Neuronal stem cell (in vitro differentiated cells): Measurements from ENCODE around the gene MRPL39.

Experiments used
- DNase-seq: peaks from one replicate; pipeline ENCODE4 v3.0.0-alpha.2; 2013; ENCODE audit warnings: low spot score
- H2AFZ ChIP-seq: one replicate; pipeline ENCODE4 v1.6.1; 2013; ENCODE audit warnings: mild to moderate bottlenecking, low read length, inconsistent platforms
- H2AK5ac ChIP-seq: 2 replicates; pipeline ENCODE4 v1.6.1; 2013; ENCODE audit warnings: low read depth, mild to moderate bottlenecking, inconsistent platforms, low read length, moderate library complexity, mixed read lengths
- H2BK120ac ChIP-seq: 2 replicates; pipeline ENCODE4 v1.6.1; 2013; ENCODE audit warnings: low read depth, mild to moderate bottlenecking, inconsistent platforms, low read length, moderate library complexity, mixed read lengths
- H2BK12ac ChIP-seq: one replicate; pipeline ENCODE4 v1.6.1; 2013; ENCODE audit warnings: low read length, inconsistent platforms
- H2BK15ac ChIP-seq: 2 replicates; pipeline ENCODE4 v1.6.1; 2013; ENCODE audit warnings: mild to moderate bottlenecking, low read length, inconsistent platforms, mixed read lengths
- H2BK5ac ChIP-seq: one replicate; pipeline ENCODE4 v1.6.1; 2013; ENCODE audit warnings: inconsistent platforms, mild to moderate bottlenecking, low read length, moderate library complexity
- H3K14ac ChIP-seq: one replicate; pipeline ENCODE4 v1.6.1; 2013; ENCODE audit warnings: low read length, inconsistent platforms
- H3K18ac ChIP-seq: 2 replicates; pipeline ENCODE4 v1.6.1; 2013; ENCODE audit warnings: low read length, inconsistent platforms
- H3K23ac ChIP-seq: 2 replicates; pipeline ENCODE4 v1.6.1; 2013; ENCODE audit warnings: low read depth, mild to moderate bottlenecking, mixed read lengths, low read length, inconsistent platforms; ENCODE audit not compliant: poor library complexity
- H3K27ac ChIP-seq: replicated peaks from 3 replicates; pipeline ENCODE4 v1.5.1; 2013; ENCODE audit warnings: low read length, inconsistent platforms
- H3K27me3 ChIP-seq, 3 experiments: 2 replicates each; pipeline ENCODE4 v1.6.1; 2013; ENCODE audit warnings: low read length in 3 of 3, mild to moderate bottlenecking in 2 of 3, inconsistent platforms in 1 of 3, low read depth in 1 of 3, mixed read lengths in 1 of 3, moderate library complexity in 1 of 3; ENCODE audit not compliant: control insufficient read depth in 3 of 3, insufficient read depth in 3 of 3
- H3K36me3 ChIP-seq, 2 donors: replicated peaks in 1 of 2; 2 replicates each; pipeline ENCODE4 v1.6.1; 2013; ENCODE audit warnings: low read length in 2 of 2; ENCODE audit not compliant: control insufficient read depth in 2 of 2, insufficient read depth in 2 of 2
- H3K4ac ChIP-seq: 2 replicates; pipeline ENCODE4 v1.6.1; 2013; ENCODE audit warnings: inconsistent platforms, mild to moderate bottlenecking, low read length, moderate library complexity
- H3K4me1 ChIP-seq, 2 donors: 1 replicate in 1 of 2; 2 replicates in 1 of 2; pipeline ENCODE4 v1.6.1; 2013; ENCODE audit warnings: low read length in 2 of 2, low read depth in 1 of 2; ENCODE audit not compliant: control insufficient read depth in 2 of 2, insufficient read depth in 1 of 2
- H3K4me2 ChIP-seq: one replicate; pipeline ENCODE4 v1.6.1; 2013; ENCODE audit warnings: mild to moderate bottlenecking, low read length, inconsistent platforms; ENCODE audit not compliant: insufficient read depth, poor library complexity, severe bottlenecking
- H3K4me3 ChIP-seq, 2 donors: 2 replicates each; pipeline ENCODE4 v1.5.1; 2013; ENCODE audit warnings: low read length in 2 of 2, mild to moderate bottlenecking in 2 of 2, inconsistent platforms in 1 of 2, moderate library complexity in 1 of 2
- H3K79me1 ChIP-seq: one replicate; pipeline ENCODE4 v1.6.1; 2013; ENCODE audit warnings: low read depth, mild to moderate bottlenecking, inconsistent platforms, low read length, moderate library complexity
- H3K9ac ChIP-seq: one replicate; pipeline ENCODE4 v1.6.1; 2013; ENCODE audit warnings: mild to moderate bottlenecking, low read depth, low read length, inconsistent platforms; ENCODE audit not compliant: poor library complexity
- H3K9me3 ChIP-seq, 2 donors: replicated peaks in 1 of 2; 2 replicates each; pipeline versions ENCODE3 to v1.6.1; 2013; ENCODE audit warnings: low read length in 2 of 2, mild to moderate bottlenecking in 2 of 2, inconsistent platforms in 1 of 2, low read depth in 1 of 2, mixed read lengths in 1 of 2, moderate library complexity in 1 of 2; ENCODE audit not compliant: control insufficient read depth in 2 of 2, insufficient read depth in 1 of 2
- H4K8ac ChIP-seq: one replicate; pipeline ENCODE4 v1.6.1; 2013; ENCODE audit warnings: low read depth, mild to moderate bottlenecking, inconsistent platforms, low read length, moderate library complexity
- H4K91ac ChIP-seq: one replicate; pipeline ENCODE4 v1.6.1; 2013; ENCODE audit warnings: low read length, low read depth, mild to moderate bottlenecking, inconsistent platforms; ENCODE audit not compliant: poor library complexity
- WGBS, 2 donors: extraction: QIAGEN DNeasy Blood & Tissue Kit; methylation state at CpG; one replicate each; pipeline ENCODE4 v1.1.7; 2013; ENCODE audit warnings: missing lambda C conversion rate in 2 of 2, mixed read lengths in 1 of 2; ENCODE audit not compliant: insufficient read length in 2 of 2, insufficient replicate concordance in 1 of 2; ENCODE audit errors: extremely low coverage in 2 of 2; 5-methylcytosine and 5-hydroxymethylcytosine counted together

The MRPL39 gene

GRCh38 chr21:25535849-25536248 lies 71.4 kb downstream of the MRPL39 start:
- no peaks in the 10 kb centered on the region for H3K9me3 ChIP-seq
- H3K18ac ChIP-seq: no peak overlapping the region
- no peak overlapping the region for H3K4ac ChIP-seq
- H3K9ac ChIP-seq: no peak overlapping the region
- no peak overlapping the region for H4K91ac ChIP-seq
- no peak overlapping the region for H3K23ac ChIP-seq
- no peak overlapping the region for H3K14ac ChIP-seq
- no peak overlapping the region for H2AFZ ChIP-seq
- no peak overlapping the region for H2BK5ac ChIP-seq
- H2AK5ac ChIP-seq: no peak overlapping the region
- no peak overlapping the region for H3K4me3 ChIP-seq
- H2BK120ac ChIP-seq: no peak overlapping the region
- no peaks in the 10 kb centered on the region for H3K27me3 ChIP-seq
- no peak overlapping the region for H3K27ac ChIP-seq
- H4K8ac ChIP-seq: no peak overlapping the region
- H2BK12ac ChIP-seq: no peak overlapping the region
- WGBS, 2 donors: no CpG with 5 or more reads among the region's 2 CpGs
- H3K36me3 ChIP-seq: no peaks in the 10 kb centered on the region
- H3K4me2 ChIP-seq: no peak overlapping the region
- no peaks in the 10 kb centered on the region for H3K79me1 ChIP-seq
- DNase-seq: no peak
- no peak overlapping the region for H2BK15ac ChIP-seq
- H3K4me1 ChIP-seq: no peaks in the 10 kb centered on the region
